ENCODE results near the gene PPP6C. TPM values are rescaled to one million over a fixed set of nuclear protein-coding genes. Genes with fewer than 3 reads are reported as not detected.
"Not testable (repeated sequence)": the region's sequence is repeated elsewhere in the genome, so short reads cannot be mapped to it uniquely, and the experiment has no call there.

The PPP6C gene
- polyA plus RNA-seq, 6 donors from 2014 or later = 48.5 to 59.8 (median 56.6) TPM

- Mint-ChIP-seq H3K36me3 (peaks cover 3 to 11% of the 10 kb centered on the region in 2 donors), H3K9me3 (no peaks in the 10 kb centered on the region), H3K27me3 (no peaks in the 10 kb centered on the region), H3K4me1 (peaks cover 33 to 46% (median 42%) of the 10 kb centered on the region in 3 donors), H3K27ac (peak overlapping the region in 5 of 6 donors; percentile 18 to 82 (median 59)), H3K4me3 (peak overlapping the region in 4 of 8 donors; percentile 30 to 56 (median 37))
- DNase-seq = no peak
- ATAC-seq (ENCODE audit: low read depth in 2 of 2) = peak; percentile 23
Measured at GRCh38 chr9:125172031-125172755, 17.4 kb downstream of the PPP6C start.

GRCh38 chr9:125169895-125170294, 19.7 kb downstream of the PPP6C start:
- Mint-ChIP-seq H3K9me3 (no peaks in the 10 kb centered on the region), H3K4me1 (peaks cover 20 to 32% (median 29%) of the 10 kb centered on the region in 3 donors)

GRCh38 chr9:125166762-125167161, 22.8 kb downstream of the PPP6C start:
- no peak overlapping the region for H3K27ac Mint-ChIP-seq
- no peaks in the 10 kb centered on the region for H3K27me3 Mint-ChIP-seq
- DNase-seq (no peak), ATAC-seq (ENCODE audit: low read depth in 2 of 2) (no peak)
- peaks cover 5 to 12% (median 5%) of the 10 kb centered on the region in 3 donors for H3K4me1 Mint-ChIP-seq
- no peak overlapping the region for H3K4me3 Mint-ChIP-seq
- H3K9me3 Mint-ChIP-seq = no peaks in the 10 kb centered on the region
- H3K36me3 Mint-ChIP-seq = peaks cover 3 to 11% of the 10 kb centered on the region in 2 donors

More at GRCh38 chr9:125169895-125170294, 19.7 kb downstream of the PPP6C start:
- no peaks in the 10 kb centered on the region for H3K27me3 Mint-ChIP-seq
- ATAC-seq (ENCODE audit: low read depth in 2 of 2) (no peak), DNase-seq (no peak)
- no peak overlapping the region for H3K4me3 Mint-ChIP-seq
- no peak overlapping the region for H3K27ac Mint-ChIP-seq
- peaks cover 3 to 11% of the 10 kb centered on the region in 2 donors for H3K36me3 Mint-ChIP-seq

- H3K4me1 Mint-ChIP-seq; H3K27ac Mint-ChIP-seq; DNase-seq; ATAC-seq (ENCODE audit: low read depth in 2 of 2); H3K27me3 Mint-ChIP-seq; H3K9me3 Mint-ChIP-seq; H3K36me3 Mint-ChIP-seq; H3K4me3 Mint-ChIP-seq: not testable (repeated sequence)
Measured at GRCh38 chr9:125162891-125163290, 26.7 kb downstream of the PPP6C start.

- peaks cover 0 to 7% of the 10 kb centered on the region in 2 donors for H3K36me3 Mint-ChIP-seq
- DNase-seq (no peak), ATAC-seq (ENCODE audit: low read depth in 2 of 2) (no peak)
- H3K27me3 Mint-ChIP-seq = no peaks in the 10 kb centered on the region
- no peak overlapping the region for H3K4me3 Mint-ChIP-seq
- peak overlapping the region in 3 of 6 donors; percentile 30 to 73 (median 57) for H3K27ac Mint-ChIP-seq
- peaks cover 0 to 5% (median 4%) of the 10 kb centered on the region in 3 donors for H3K4me1 Mint-ChIP-seq
- no peaks in the 10 kb centered on the region for H3K9me3 Mint-ChIP-seq
Measured at GRCh38 chr9:125161284-125161918, 28.2 kb downstream of the PPP6C start.

GRCh38 chr9:125160750-125161149, 28.9 kb downstream of the PPP6C start:
- no peak for DNase-seq
- Mint-ChIP-seq H3K27ac (peak overlapping the region in 1 of 6 donors; percentile 73), H3K9me3 (no peaks in the 10 kb centered on the region), H3K27me3 (no peaks in the 10 kb centered on the region), H3K4me3 (no peak overlapping the region), H3K36me3 (peaks cover 0 to 7% of the 10 kb centered on the region in 2 donors), H3K4me1 (peaks cover 0 to 5% (median 4%) of the 10 kb centered on the region in 3 donors)
- no peak for ATAC-seq (ENCODE audit: low read depth in 2 of 2)

- H3K9me3 Mint-ChIP-seq = no peaks in the 10 kb centered on the region
- DNase-seq (no peak), ATAC-seq (ENCODE audit: low read depth in 2 of 2) (no peak)
- no peaks in the 10 kb centered on the region for H3K27me3 Mint-ChIP-seq
- no peak overlapping the region for H3K27ac Mint-ChIP-seq
- H3K36me3 Mint-ChIP-seq = peaks cover 3 to 13% of the 10 kb centered on the region in 2 donors
- H3K4me1 Mint-ChIP-seq = peaks cover 0 to 5% (median 0%) of the 10 kb centered on the region in 3 donors
- no peak overlapping the region for H3K4me3 Mint-ChIP-seq
Measured at GRCh38 chr9:125156551-125156950, 33.1 kb downstream of the PPP6C start.

GRCh38 chr9:125153712-125154367, 35.8 kb downstream of the PPP6C start:
- H3K4me3 Mint-ChIP-seq = no peak overlapping the region
- peaks cover 10 to 18% of the 10 kb centered on the region in 2 donors for H3K36me3 Mint-ChIP-seq
- H3K9me3 Mint-ChIP-seq = no peaks in the 10 kb centered on the region
- no peak overlapping the region for H3K27ac Mint-ChIP-seq
- ATAC-seq (ENCODE audit: low read depth in 2 of 2) (no peak), DNase-seq (no peak)
- H3K4me1 Mint-ChIP-seq = no peaks in the 10 kb centered on the region
- no peaks in the 10 kb centered on the region for H3K27me3 Mint-ChIP-seq

- H3K36me3 Mint-ChIP-seq = peaks cover 10 to 11% of the 10 kb centered on the region in 2 donors
- H3K4me3 Mint-ChIP-seq = no peak overlapping the region
- DNase-seq (no peak), ATAC-seq (ENCODE audit: low read depth in 2 of 2) (no peak)
- no peaks in the 10 kb centered on the region for H3K4me1 Mint-ChIP-seq
- no peaks in the 10 kb centered on the region for H3K9me3 Mint-ChIP-seq
- peak overlapping the region in 2 of 6 donors; percentile 17 to 66 for H3K27ac Mint-ChIP-seq
- H3K27me3 Mint-ChIP-seq = no peaks in the 10 kb centered on the region
Measured at GRCh38 chr9:125151730-125152129, 37.9 kb downstream of the PPP6C start.

GRCh38 chr9:125150349-125151245, 39.0 kb downstream of the PPP6C start:
- Mint-ChIP-seq H3K27ac (peak overlapping the region in 1 of 6 donors; percentile 42), H3K36me3 (peaks cover 10 to 11% of the 10 kb centered on the region in 2 donors), H3K4me1 (no peaks in the 10 kb centered on the region), H3K27me3 (no peaks in the 10 kb centered on the region), H3K9me3 (no peaks in the 10 kb centered on the region), H3K4me3 (no peak overlapping the region)
- ATAC-seq (ENCODE audit: low read depth in 2 of 2) (no peak), DNase-seq (no peak)

- Mint-ChIP-seq H3K4me1 (peaks cover 9 to 11% (median 10%) of the 10 kb centered on the region in 3 donors), H3K4me3 (no peak overlapping the region), H3K27me3 (no peaks in the 10 kb centered on the region), H3K27ac (peak overlapping the region in 1 of 6 donors; percentile 72), H3K9me3 (no peaks in the 10 kb centered on the region), H3K36me3 (peaks cover 5 to 10% of the 10 kb centered on the region in 2 donors)
- ATAC-seq (ENCODE audit: low read depth in 2 of 2) = no peak
- DNase-seq = no peak
Measured at GRCh38 chr9:125147401-125147951, 42.1 kb downstream of the PPP6C start.

- ATAC-seq (ENCODE audit: low read depth in 2 of 2) (no peak), DNase-seq (no peak)
- H3K36me3 Mint-ChIP-seq = peaks cover 4 to 5% of the 10 kb centered on the region in 2 donors
- H3K4me1 Mint-ChIP-seq = peaks cover 10 to 22% (median 17%) of the 10 kb centered on the region in 3 donors
- no peak overlapping the region for H3K4me3 Mint-ChIP-seq
- H3K27ac Mint-ChIP-seq = peak overlapping the region in 1 of 6 donors; percentile 18
- no peaks in the 10 kb centered on the region for H3K27me3 Mint-ChIP-seq
- H3K9me3 Mint-ChIP-seq = no peaks in the 10 kb centered on the region
Measured at GRCh38 chr9:125146247-125146646, 43.4 kb downstream of the PPP6C start.
